Pancreas (tissue), 10 donors: ENCODE data around the gene NCOA3. TPM values are rescaled to one million over a fixed set of nuclear protein-coding genes. Genes with fewer than 3 reads are reported as not detected.

ENCODE experiments used
- ATAC-seq, 4 donors: fragments of 200-7000 bp; cut with Tn5 transposase; one replicate each; pipeline versions ENCODE4 v1.8.0 to v1.9.1; 2020; ENCODE audit warnings: mild to moderate bottlenecking in 4 of 4, moderate library complexity in 4 of 4
- DNase-seq, 6 donors: peaks; one replicate each; pipeline ENCODE4 v3.0.0-alpha.2; 2020
- FAIRE-seq: peaks from 2 replicates; lab custom pipeline; 2012; peaks lifted over from hg19 to GRCh38; lab: Jason Lieb, UNC
- H3K27ac ChIP-seq, 4 donors: fragments of 200-600 bp; sonication (generic); 1 replicate in 3 of 4; 2 replicates in 1 of 4; pipeline versions ENCODE4 v1.5.0 to v1.8.0; 2020
- H3K27me3 ChIP-seq, 4 donors: fragments of 200-600 bp; one replicate each; pipeline ENCODE4 v1.8.0; 2021
- H3K36me3 ChIP-seq, 3 donors: fragments of 200-600 bp; sonication (generic) in 1 of 3; one replicate each; pipeline versions ENCODE4 v1.5.0 to v1.8.0; 2020 to 2021
- H3K4me1 ChIP-seq, 3 donors: fragments of 200-600 bp; one replicate each; pipeline ENCODE4 v1.8.0; 2021
- H3K4me3 ChIP-seq, 4 donors: fragments of 200-600 bp; sonication (generic) in 2 of 4; one replicate each; pipeline versions ENCODE4 v1.5.0 to v1.8.0; 2020 to 2021
- H3K9me3 ChIP-seq, 4 donors: fragments of 200-600 bp; one replicate each; pipeline ENCODE4 v1.8.0; 2021
- WGBS, 2 donors: extraction: QIAGEN DNeasy Blood & Tissue Kit; methylation state at CpG; one replicate each; pipeline ENCODE4 v1.1.7; 2013; 5-methylcytosine and 5-hydroxymethylcytosine counted together
- intact Hi-C, 3 donors: fragments of 100-400 bp; cut with DNase I; formaldehyde crosslinking; loops; one replicate each; pipeline versions ENCODE4 v1.11.1 to v1.14.2; 2022
- polyA plus RNA-seq, 2 donors: library from polyadenylated mRNA; stranded (reverse); fragments of 200-250 nt; gene quantifications; one replicate each; pipeline ENCODE4 v1.2.3, GENCODE V29; 2013
- total RNA-seq, 6 donors: library from RNA; stranded (reverse); fragmentation: NEBNext Ultra II Directional in 4 of 6; extraction: Animal tissue kit (Norgen Biotek cat#: 25700) in 4 of 6; gene quantifications; one replicate each; pipeline versions ENCODE4 v1.2.1 to v1.2.4, GENCODE V29; 2021 to 2023
- TF ChIP-seq, protein P1 (sequence below), 4 donors: fragments of 200-600 bp; sonication (generic) in 3 of 4; IDR thresholded peaks; one replicate each; pipeline versions ENCODE4 v1.5.0 to v1.8.0; 2021; ENCODE audit warnings: antibody characterized with exemption in 4 of 4
- donor health status: healthy with polysubstance abuse.
- donor health status: DM: no; HTN: no; CAD: no; lungs with moderate emphysema.
- donor health status: DM: no; HTN: no; CAD: no.
- donor health status: control.
- donor health status: control.
- donor health status: Bipolar disorder and iron deficiency.
- donor health status: DM: yes; HTN: yes; CAD: no.
- donor health status: DM: no; HTN: no; CAD: no.
- donor health status: DM: no; HTN: no; CAD: no.
- donor health status: DM: yes; HTN: yes; CAD: no.

Gene NCOA3
- total and polyA plus RNA-seq, 8 donors: 3.6 to 17.4 (median 10.5) TPM

- Histone ChIP-seq H3K27ac (no peak overlapping the region), H3K4me3 (no peak overlapping the region), H3K27me3 (no peaks in the 10 kb centered on the region), H3K4me1 (no peaks in the 10 kb centered on the region), H3K36me3 (no peaks in the 10 kb centered on the region), H3K9me3 (no peaks in the 10 kb centered on the region)
- FAIRE-seq (no peak), ATAC-seq (no peak), DNase-seq (no peak)
- TF ChIP-seq, protein P1, sequence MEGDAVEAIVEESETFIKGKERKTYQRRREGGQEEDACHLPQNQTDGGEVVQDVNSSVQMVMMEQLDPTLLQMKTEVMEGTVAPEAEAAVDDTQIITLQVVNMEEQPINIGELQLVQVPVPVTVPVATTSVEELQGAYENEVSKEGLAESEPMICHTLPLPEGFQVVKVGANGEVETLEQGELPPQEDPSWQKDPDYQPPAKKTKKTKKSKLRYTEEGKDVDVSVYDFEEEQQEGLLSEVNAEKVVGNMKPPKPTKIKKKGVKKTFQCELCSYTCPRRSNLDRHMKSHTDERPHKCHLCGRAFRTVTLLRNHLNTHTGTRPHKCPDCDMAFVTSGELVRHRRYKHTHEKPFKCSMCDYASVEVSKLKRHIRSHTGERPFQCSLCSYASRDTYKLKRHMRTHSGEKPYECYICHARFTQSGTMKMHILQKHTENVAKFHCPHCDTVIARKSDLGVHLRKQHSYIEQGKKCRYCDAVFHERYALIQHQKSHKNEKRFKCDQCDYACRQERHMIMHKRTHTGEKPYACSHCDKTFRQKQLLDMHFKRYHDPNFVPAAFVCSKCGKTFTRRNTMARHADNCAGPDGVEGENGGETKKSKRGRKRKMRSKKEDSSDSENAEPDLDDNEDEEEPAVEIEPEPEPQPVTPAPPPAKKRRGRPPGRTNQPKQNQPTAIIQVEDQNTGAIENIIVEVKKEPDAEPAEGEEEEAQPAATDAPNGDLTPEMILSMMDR (IDR thresholded peaks at IDR 0.05): no peak
- intact Hi-C loops: loop anchor here in 1 of 3 donors (10.0 kb wide), 1 partner anchor 951 kb away; no protein-coding TSS in a partner anchor
- 74 to 85% methylated on average over 6 of the region's 6 CpGs for WGBS, 2 donors
Measured at GRCh38 chr20:47673671-47673955, 171.9 kb downstream of the NCOA3 start.

DNA sequence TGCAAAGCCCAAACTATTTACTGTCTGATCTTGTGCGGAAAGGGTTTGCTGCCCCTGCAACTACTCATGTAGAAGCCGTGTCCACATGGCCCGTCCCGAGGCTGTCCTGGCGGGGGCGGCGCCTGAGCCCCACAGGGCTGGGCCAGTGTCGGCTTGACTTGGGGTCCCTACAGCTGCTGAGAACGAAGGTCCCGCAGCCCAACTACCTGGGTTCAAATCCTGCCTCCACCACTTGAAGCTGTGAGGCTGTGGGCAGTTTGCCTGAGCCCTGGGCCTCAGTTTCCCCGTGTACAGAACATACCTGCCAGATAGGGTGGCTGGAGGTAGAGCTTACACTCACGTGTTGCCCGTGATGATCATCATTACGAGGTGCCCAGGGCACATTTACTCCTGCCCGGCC lies 172.5 kb downstream of the NCOA3 start:
- no peak for FAIRE-seq
- TF ChIP-seq, protein P1 (IDR thresholded peaks at IDR 0.05): no peak
- 81 to 85% methylated on average over 15 of the region's 15 CpGs for WGBS, 2 donors

DNA sequence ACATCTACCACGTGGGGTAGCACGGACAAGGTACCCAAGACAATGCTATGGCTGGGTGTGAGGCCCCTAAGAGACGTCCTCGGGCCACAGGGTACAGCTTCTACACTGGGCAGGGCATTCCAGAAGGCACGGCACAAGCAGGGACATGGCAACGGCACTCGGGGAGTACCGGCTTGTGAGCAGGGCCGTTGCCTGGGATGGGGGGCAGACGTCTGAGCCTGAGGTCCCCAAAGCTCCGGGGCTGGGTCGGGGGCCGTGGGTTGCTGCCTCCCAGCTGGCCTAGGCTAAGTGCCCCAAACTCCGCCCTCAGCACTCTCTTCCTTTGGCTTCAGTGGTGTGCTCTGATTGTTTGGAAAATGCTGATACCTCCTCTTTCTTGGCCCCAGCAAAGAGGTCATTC lies 173.0 kb downstream of the NCOA3 start:
- no peaks in the 10 kb centered on the region for H3K36me3 ChIP-seq
- WGBS, 2 donors: 65 to 77% methylated on average over 14 of the region's 14 CpGs
- no peaks in the 10 kb centered on the region for H3K4me1 ChIP-seq
- no peak overlapping the region for H3K4me3 ChIP-seq
- intact Hi-C loops: loop anchor here (5.0 to 10.0 kb wide), 2 partner anchors 948 to 950 kb away; no protein-coding TSS in a partner anchor
- DNase-seq: no peak
- H3K27ac ChIP-seq: no peak overlapping the region
- H3K27me3 ChIP-seq: no peaks in the 10 kb centered on the region
- H3K9me3 ChIP-seq: no peaks in the 10 kb centered on the region
- TF ChIP-seq, protein P1 (IDR thresholded peaks at IDR 0.05): no peak
- no peak for ATAC-seq
- no peak for FAIRE-seq

More for the DNA sequence above, 172.5 kb downstream of the NCOA3 start:
- no peaks in the 10 kb centered on the region for H3K9me3 ChIP-seq
- H3K4me3 ChIP-seq: no peak overlapping the region
- H3K27ac ChIP-seq: no peak overlapping the region
- no peaks in the 10 kb centered on the region for H3K27me3 ChIP-seq
- no peak for ATAC-seq
- intact Hi-C loops: loop anchor here in 1 of 3 donors (10.0 kb wide), 1 partner anchor 951 kb away; no protein-coding TSS in a partner anchor
- H3K36me3 ChIP-seq: no peaks in the 10 kb centered on the region
- no peaks in the 10 kb centered on the region for H3K4me1 ChIP-seq
- no peak for DNase-seq

DNA sequence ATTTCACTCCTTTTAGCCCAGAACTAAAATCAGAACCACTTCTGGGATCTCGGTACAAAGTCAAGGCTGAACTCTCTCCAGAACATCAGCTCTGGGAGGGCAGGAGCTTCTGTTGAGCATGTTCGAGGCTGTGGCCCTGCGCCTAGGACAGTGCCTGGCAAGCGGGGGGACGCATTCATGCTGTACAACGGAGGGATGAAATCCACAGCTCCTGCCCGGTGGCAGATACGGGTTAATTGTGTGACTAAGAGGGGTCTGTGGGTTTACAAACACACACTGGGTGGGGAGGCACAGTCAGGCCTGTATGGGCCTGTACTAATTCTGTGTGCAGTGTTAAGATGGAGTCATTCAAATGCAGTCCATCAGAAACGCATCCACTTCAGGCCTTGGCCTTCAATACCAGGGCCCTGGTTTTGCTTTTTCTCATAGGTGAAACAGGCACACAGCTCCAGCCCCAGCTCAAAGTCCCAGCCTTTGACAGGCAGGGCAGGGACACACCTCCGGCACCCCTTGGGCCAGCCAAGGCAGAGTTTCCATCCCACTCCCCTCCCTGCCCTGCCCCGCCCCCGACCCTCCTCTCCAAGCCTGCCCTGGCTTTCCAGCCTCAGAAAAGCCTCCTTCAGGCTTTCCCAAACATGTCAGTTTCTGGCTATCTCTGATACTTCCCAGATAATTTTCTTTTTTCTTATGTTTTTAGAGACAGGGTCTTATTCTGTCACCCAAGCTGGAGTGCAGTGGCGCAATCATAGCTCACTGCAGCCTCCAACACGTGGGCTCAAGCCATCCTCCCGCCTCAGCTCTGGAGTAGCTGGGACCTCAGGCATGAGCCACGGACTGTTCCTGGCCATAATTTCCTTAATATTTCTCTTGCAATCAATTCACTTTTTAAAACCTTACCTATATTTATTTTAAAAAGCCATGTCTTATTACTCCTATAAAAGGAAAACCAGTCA lies 173.8 kb downstream of the NCOA3 start:
- Histone ChIP-seq H3K36me3 (no peaks in the 10 kb centered on the region), H3K27ac (no peak overlapping the region), H3K4me3 (no peak overlapping the region), H3K27me3 (no peaks in the 10 kb centered on the region), H3K9me3 (no peaks in the 10 kb centered on the region), H3K4me1 (no peaks in the 10 kb centered on the region)
- intact Hi-C loops: loop anchor here (5.0 to 10.0 kb wide), 2 partner anchors 947 to 949 kb away; no protein-coding TSS in a partner anchor
- ATAC-seq (no peak), DNase-seq (peak in 1 of 6 donors; percentile 40), FAIRE-seq (no peak)
- TF ChIP-seq, protein P1 (IDR thresholded peaks at IDR 0.05): no peak
- WGBS, 2 donors: 79 to 86% methylated on average over 15 to 16 of the region's 16 CpGs
